Lung (tissue), 12 donors: ENCODE measurements around the gene TYMP. TPM values are rescaled to one million over a fixed set of nuclear protein-coding genes. Genes with fewer than 3 reads are reported as not detected.

ENCODE experiments used
- ATAC-seq: fragments of 200-7000 bp; cut with Tn5 transposase; one replicate; pipeline ENCODE4 v1.9.1; 2020; ENCODE audit warnings: moderate number of reproducible peaks; ENCODE audit not compliant: insufficient read depth, low FRiP score
- DNase-seq, 3 donors: peaks; one replicate each; pipeline ENCODE4 v3.0.0-alpha.2; 2013 to 2017
- H3K27ac ChIP-seq, 2 donors: one replicate each; pipeline ENCODE4 v1.5.1; 2013; ENCODE audit warnings: mild to moderate bottlenecking in 2 of 2, moderate library complexity in 2 of 2, control low read depth in 1 of 2, inconsistent platforms in 1 of 2, low read depth in 1 of 2, low read length in 1 of 2
- H3K27me3 ChIP-seq, 3 donors: one replicate each; pipeline ENCODE4 v1.5.1; 2013; ENCODE audit warnings: low read length in 2 of 3; ENCODE audit not compliant: control insufficient read depth in 3 of 3, insufficient read depth in 3 of 3
- H3K36me3 ChIP-seq, 4 donors: one replicate each; pipeline ENCODE4 v1.5.1; 2013; ENCODE audit warnings: low read length in 4 of 4, mild to moderate bottlenecking in 1 of 4, moderate library complexity in 1 of 4; ENCODE audit not compliant: control insufficient read depth in 4 of 4, insufficient read depth in 4 of 4
- H3K4me1 ChIP-seq, 5 donors: one replicate each; pipeline ENCODE4 v1.5.1; 2013; ENCODE audit warnings: low read length in 5 of 5, mild to moderate bottlenecking in 2 of 5, moderate library complexity in 1 of 5; ENCODE audit not compliant: control insufficient read depth in 5 of 5, insufficient read depth in 5 of 5
- H3K4me3 ChIP-seq: one replicate; pipeline ENCODE4 v1.5.1; 2013; ENCODE audit warnings: mild to moderate bottlenecking, control low read depth, moderate library complexity
- H3K9ac ChIP-seq, 2 donors: one replicate each; pipeline ENCODE4 v1.5.1; 2013; ENCODE audit warnings: low read length in 2 of 2, control low read depth in 1 of 2; ENCODE audit not compliant: insufficient read depth in 1 of 2
- H3K9me3 ChIP-seq, 4 donors: one replicate each; pipeline ENCODE4 v1.5.1; 2013; ENCODE audit warnings: low read length in 3 of 4, mild to moderate bottlenecking in 1 of 4, moderate library complexity in 1 of 4; ENCODE audit not compliant: control insufficient read depth in 4 of 4, insufficient read depth in 3 of 4
- CTCF ChIP-seq: IDR thresholded peaks from 2 replicates; pipeline ENCODE4 v1.5.1; 2012; ENCODE audit warnings: mild to moderate bottlenecking; ENCODE audit errors: control extremely low read depth, extremely low read depth
- WGBS, 2 donors: extraction: QIAGEN DNeasy Blood & Tissue Kit; methylation state at CpG; one replicate each; pipeline ENCODE4 v1.1.7; 2013; 5-methylcytosine and 5-hydroxymethylcytosine counted together
- polyA plus RNA-seq, 2 donors: library from polyadenylated mRNA; stranded (reverse); fragments of 200-250 nt; gene quantifications; one replicate each; pipeline ENCODE4 v1.2.1, GENCODE V29; 2013
- total RNA-seq, 2 donors: library from RNA; depleted of rRNA in 1 of 2; stranded (reverse); fragments of >200 nt in 1 of 2; gene quantifications; one replicate each; pipeline ENCODE4 v1.2.1, GENCODE V29; 2014 to 2021
- donor health status: control.
- donor health status: control.
- donor health status: Bipolar disorder and iron deficiency.
- donor health status: healthy.
- donor health status: DM: yes; HTN: yes; CAD: no.

Gene TYMP
- total and polyA plus RNA-seq, 4 donors: 52.7 to 641 (median 233) TPM

DNA sequence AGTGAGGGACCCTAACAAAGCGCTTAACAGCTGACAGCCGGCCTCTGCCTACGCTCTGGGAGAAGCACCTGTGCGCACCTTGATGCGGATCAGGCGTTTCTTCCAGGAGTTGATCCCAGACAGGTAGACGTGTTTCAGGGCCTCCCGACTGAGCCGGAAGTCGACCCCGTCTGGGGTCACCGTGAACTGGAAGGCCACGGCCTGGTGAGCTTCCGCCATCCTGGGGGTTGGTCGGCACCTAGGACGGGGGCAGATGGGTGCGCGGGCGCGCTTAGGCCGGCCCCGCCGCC is 47.8 kb upstream of the TYMP start:
- 51 to 59% methylated on average over 16 to 23 of the region's 23 CpGs for WGBS, 2 donors
- ATAC-seq: no peak
- peak overlapping the region in 1 of 2 donors; percentile 90 for H3K27ac ChIP-seq
- H3K36me3 ChIP-seq: peaks cover 0 to 7% (median 0%) of the 10 kb centered on the region in 4 donors
- H3K4me1 ChIP-seq: peaks cover 0 to 15% (median 5%) of the 10 kb centered on the region in 5 donors
- peaks cover 0 to 11% (median 2%) of the 10 kb centered on the region in 3 donors for H3K27me3 ChIP-seq
- no peak overlapping the region for H3K9ac ChIP-seq
- H3K4me3 ChIP-seq: no peak overlapping the region
- no peak for TF ChIP-seq CTCF
- no peak for DNase-seq
- no peaks in the 10 kb centered on the region for H3K9me3 ChIP-seq

- Histone ChIP-seq H3K9ac (no peak overlapping the region), H3K9me3 (no peaks in the 10 kb centered on the region), H3K4me1 (peaks cover 0 to 14% (median 5%) of the 10 kb centered on the region in 5 donors), H3K36me3 (peaks cover 0 to 7% (median 0%) of the 10 kb centered on the region in 4 donors), H3K27me3 (peaks cover 0 to 11% (median 2%) of the 10 kb centered on the region in 3 donors), H3K4me3 (no peak overlapping the region), H3K27ac (peak overlapping the region in 1 of 2 donors; percentile 90)
- DNase-seq (no peak), ATAC-seq (no peak)
- WGBS, 2 donors: 70 to 76% methylated on average over 18 of the region's 18 CpGs
- no peak for TF ChIP-seq CTCF
These were observed 47.2 kb upstream of the TYMP start for GRCh38 chr22:50576806-50577696.

DNA sequence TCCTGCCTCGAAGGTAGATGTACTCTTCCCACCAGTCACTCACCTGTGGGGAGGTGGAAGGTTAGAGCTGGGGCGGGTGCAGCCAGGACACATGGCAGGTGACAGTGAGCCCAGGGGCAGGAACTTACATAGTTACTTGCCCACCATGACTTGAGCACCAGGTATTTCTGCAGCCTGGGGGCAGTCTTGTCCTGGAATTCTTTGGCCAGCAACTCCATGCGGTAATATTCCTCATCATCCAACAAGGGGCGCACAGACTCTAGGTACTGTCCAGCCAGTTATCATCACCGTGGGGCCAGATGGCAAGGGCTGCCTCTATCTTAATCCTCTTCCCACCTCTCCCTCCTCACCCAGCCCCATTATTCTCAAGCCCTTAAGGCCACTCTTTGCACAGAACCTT is 46.3 kb upstream of the TYMP start:
- H3K4me3 ChIP-seq: no peak overlapping the region
- no peaks in the 10 kb centered on the region for H3K9me3 ChIP-seq
- WGBS, 2 donors: 68 to 78% methylated on average over 5 of the region's 5 CpGs
- TF ChIP-seq CTCF: no peak
- H3K27me3 ChIP-seq: peaks cover 0 to 11% (median 2%) of the 10 kb centered on the region in 3 donors
- peaks cover 0 to 11% (median 0%) of the 10 kb centered on the region in 4 donors for H3K36me3 ChIP-seq
- DNase-seq (peak in 2 of 3 donors; percentile 26 to 34), ATAC-seq (no peak)
- H3K9ac ChIP-seq: no peak overlapping the region
- peaks cover 0 to 8% (median 0%) of the 10 kb centered on the region in 5 donors for H3K4me1 ChIP-seq
- no peak overlapping the region for H3K27ac ChIP-seq
